Mesenteric fat pad (tissue), 1 donor: ENCODE measurements around the gene PGBD1. TPM values are rescaled to one million over a fixed set of nuclear protein-coding genes. Genes with fewer than 3 reads are reported as not detected.
"Not testable (repeated sequence)": the region's sequence is repeated elsewhere in the genome, so short reads cannot be mapped to it uniquely, and the experiment has no call there.

Experiments used
- DNase-seq: peaks from one replicate; pipeline ENCODE4 v3.0.0-alpha.2; 2020; ENCODE audit warnings: low spot score
- total RNA-seq: library from RNA; stranded (reverse); fragmentation: NEBNext Ultra II Directional; extraction: Animal tissue kit (Norgen Biotek cat#: 25700); gene quantifications from one replicate; pipeline ENCODE4 v1.2.1, GENCODE V29; 2021
- donor health status: DM: yes; HTN: yes; CAD: no.

PGBD1 gene
- total RNA-seq, 1 donor from 2014 or later: 4.0 TPM

GRCh38 chr6:28266962-28267694, 14.2 kb upstream of the PGBD1 start, which contains the start of gene ZSCAN26:
ZSCAN26 (plus strand) TSS chr6:28267143; CDS start chr6:28271920, 4,777 bp downstream.
- DNase-seq: no peak

DNA sequence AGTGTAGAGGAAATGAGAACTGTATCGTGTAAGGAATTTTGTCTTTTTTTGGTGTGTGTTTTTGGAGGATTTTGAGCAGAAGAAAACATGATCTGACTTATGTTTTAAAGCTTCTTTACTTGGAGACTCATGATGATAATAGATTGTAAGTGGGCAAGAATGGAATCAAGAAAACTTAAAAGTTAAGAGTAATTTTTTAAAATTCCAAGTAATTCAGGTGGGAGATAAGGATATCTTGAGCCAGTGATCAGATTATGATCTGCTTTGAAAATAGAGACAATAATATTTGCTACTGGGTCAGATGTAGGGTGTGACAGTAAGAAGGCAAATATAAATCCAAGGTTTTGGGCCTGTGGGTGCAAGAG, 13.7 kb upstream of the PGBD1 start:
- no peak for DNase-seq

DNA sequence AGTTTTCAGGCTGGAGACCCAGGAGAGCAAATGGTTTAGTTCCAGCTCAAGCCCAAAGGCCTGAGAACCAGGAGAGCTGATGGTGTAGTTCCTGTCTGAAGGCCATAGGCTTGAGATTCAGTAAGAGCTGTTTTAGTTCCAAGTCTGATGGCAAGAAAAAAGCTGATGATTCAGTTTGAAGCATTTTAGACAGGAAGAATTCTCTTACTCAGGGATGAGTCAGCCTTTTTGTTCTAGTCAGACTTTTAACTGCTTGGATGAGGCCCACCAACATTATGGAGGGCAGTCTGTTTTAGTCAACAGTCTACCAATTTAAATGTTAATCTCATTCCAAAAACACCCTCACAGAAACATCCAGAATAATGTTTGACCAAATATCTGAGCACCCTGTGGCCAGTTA, 11.9 kb upstream of the PGBD1 start:
- no peak for DNase-seq

GRCh38 chr6:28274888-28275287, 6.5 kb upstream of the PGBD1 start:
- DNase-seq: no peak

- no peak for DNase-seq
Measured at GRCh38 chr6:28277746-28278145, 3.6 kb upstream of the PGBD1 start.

DNA sequence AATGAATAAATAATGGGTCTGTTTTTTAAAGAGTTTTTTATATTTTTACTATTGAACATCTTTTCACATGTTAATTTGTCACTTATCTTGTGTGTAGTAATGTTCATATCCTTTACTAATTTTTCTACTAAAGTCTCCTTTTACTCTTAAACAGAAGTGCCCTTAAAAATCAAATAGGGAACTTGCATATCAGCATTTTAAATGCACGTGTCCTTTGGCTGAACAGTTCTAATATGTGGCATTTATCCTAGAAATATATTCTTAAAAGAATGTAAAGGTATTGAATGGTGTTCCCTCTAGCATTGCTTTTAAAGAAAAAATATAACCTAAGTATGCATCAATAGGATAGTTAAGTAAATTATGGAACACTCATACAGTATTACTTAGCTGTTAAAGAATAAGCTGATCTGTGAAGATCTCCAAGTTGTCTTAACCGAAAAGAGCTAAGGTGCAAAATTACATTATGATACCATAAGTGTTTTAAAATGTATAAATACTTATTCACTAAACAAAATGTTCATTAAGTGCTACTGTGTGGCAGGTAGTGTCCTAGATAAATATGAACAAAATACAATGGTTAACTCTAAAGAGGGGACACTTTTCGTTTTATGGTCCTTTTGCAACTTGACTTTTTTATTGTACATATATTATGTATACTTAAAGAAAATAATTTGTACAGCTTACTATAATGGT, 631 bp upstream of the PGBD1 start:
- no peak for DNase-seq

DNA sequence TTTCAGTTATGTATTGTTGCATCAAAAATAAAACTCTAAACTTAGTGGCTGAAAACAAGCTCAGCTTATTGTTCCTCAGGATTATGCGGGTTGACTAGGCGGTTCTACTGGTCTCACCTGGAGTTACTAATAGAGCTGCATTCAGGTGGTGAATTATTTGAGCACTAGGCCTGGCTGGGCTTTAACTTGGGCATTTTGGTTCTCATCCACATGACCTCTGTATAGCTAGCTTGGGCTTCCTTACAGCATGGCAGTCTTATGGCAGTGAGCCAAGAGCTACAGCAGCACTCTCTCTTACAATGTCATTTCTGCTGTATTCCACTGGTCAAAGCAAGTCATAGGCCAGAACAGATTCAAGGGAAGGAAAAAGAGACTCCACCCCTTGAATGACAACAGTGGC, 1.6 kb downstream of the PGBD1 start:
- DNase-seq: no peak

GRCh38 chr6:28291573-28291972, 10.2 kb downstream of the PGBD1 start:
- no peak for DNase-seq

DNA sequence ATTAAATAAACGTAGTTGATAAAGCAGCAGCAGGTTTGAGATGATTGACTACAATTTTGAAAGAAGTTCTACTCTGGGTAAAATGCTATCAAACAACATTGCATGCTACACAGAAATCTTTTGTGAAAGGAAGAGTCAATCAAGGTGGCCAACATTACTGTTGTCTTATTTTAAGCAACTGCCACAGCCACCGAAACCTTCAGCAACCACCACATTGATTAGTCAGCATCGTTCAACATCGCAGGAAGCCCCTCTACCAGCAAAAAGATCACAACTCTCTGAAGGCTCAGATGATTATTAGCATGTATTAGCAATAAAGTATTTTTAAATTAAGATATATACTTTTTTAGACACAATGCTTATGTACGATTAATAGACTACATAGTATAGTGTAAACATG, 14.0 kb downstream of the PGBD1 start:
- no peak for DNase-seq

DNA sequence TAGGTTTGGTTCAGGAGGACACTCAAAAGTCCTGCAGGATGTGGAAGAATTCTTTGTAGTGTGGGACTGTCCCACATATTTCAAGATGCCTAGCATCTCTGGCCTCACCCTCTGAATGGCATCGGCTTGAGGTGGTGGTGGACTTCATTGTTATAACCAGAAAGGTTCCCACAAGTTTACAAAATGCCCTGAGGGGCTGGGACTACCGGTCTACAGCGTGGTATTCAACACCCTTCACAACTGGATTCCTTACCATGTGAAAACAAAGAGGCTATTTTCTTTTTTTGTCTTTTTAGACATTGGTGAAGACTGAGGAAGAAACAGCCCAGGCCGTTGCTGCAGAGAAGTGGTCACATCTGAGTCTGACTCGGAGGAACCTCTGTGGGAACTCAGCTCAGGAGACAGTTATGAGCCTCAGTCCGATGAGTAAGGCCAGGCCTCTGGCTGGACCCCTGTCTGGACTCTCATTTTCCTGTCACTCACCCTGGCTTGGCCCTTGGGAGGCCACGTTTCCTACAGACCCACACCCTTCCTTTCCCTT, 15.2 kb downstream of the PGBD1 start:
- DNase-seq: no peak

DNA sequence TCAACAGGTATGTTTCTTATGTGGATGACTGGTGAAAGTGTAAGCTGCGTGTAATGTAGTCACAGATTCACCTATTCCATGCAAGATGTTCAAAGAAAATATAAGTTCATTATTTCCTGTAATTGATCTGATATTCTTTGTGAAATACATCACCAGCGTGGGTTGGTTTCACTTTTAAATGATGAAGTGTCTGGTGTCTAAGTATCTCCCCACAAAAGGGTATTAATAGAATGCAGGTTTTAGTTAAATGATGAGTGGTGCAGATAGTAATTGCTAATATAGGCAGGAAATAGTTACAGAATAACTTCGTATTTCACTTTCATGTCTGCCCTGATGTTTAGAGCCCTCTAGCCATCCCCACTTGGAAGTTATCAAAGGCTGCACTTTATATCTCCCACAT, 22.2 kb downstream of the PGBD1 start:
- DNase-seq: no peak

- not testable (repeated sequence) for DNase-seq
Measured at GRCh38 chr6:28306363-28306762, 25.0 kb downstream of the PGBD1 start.

GRCh38 chr6:28311139-28311823, 29.9 kb downstream of the PGBD1 start:
- DNase-seq: no peak

GRCh38 chr6:28312939-28313338, 31.6 kb downstream of the PGBD1 start:
- no peak for DNase-seq

DNA sequence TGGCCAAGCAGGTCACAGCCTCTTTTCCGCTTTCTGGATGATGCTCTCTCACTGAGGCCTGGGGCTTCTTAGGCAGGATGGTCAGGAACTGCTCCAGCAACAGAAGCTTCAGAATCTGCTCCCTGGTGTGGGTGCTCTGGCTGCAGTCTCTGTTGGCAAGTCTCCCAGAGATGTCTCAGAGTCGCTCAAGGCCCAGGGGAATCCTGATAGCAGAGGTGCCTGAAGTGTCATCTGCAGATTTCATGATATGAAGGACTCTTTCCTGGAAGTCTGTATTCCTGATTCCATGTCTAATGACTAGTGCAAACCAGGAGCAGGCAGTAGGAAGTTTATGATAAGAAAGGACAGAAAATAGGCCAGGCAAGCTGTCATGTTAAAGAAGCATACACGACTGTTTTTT, 34.3 kb downstream of the PGBD1 start:
- no peak for DNase-seq

DNA sequence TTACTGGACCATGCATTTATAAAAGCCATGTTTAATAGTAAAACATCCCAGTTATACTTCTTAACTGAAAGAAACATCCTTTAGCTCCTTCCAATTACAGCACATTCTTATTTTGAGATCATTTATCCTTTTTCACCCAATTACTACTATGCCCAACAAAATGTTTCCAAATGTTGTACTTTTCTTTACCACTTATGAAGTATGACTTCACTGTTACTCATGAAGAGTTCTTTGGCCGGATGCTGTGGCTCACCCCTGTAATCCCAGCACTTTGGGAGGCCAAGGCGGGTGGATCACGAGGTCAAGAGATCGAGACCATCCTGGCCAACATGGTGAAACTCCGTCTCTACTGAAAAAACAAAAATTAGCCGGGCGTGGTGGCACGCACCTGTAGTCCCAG, 36.5 kb downstream of the PGBD1 start:
- not testable (repeated sequence) for DNase-seq

- no peak for DNase-seq
Measured at GRCh38 chr6:28322661-28323060, 41.3 kb downstream of the PGBD1 start.

DNA sequence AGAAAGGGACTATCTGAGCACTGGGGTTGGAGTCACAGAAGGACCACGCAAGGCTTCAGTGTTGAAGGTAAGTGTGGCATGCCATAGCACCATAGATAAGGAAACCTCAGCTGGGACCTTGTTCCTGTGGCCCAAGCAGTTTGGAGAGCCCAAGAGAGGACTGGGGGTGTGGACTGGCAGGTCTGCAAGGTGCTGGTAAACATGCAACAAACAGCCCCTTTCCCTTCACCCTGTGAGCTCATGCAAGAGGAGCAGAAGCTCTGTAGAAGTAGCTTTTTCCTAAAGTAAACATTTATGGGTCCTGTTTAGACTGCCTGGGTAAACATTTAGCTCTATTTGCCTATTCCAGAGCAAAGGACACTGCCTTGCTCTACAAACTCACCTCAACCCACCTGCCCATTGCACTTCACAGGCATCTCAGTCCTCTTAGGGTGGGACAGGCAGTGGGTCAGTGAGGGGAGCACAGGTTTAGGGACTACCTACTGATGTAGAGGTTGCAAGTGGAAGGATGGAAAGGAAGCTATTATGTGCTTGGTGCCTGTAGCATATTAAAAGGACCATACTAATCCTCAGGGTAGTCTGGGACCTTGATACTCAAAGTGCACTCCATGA, 42.5 kb downstream of the PGBD1 start:
- DNase-seq: no peak

DNA sequence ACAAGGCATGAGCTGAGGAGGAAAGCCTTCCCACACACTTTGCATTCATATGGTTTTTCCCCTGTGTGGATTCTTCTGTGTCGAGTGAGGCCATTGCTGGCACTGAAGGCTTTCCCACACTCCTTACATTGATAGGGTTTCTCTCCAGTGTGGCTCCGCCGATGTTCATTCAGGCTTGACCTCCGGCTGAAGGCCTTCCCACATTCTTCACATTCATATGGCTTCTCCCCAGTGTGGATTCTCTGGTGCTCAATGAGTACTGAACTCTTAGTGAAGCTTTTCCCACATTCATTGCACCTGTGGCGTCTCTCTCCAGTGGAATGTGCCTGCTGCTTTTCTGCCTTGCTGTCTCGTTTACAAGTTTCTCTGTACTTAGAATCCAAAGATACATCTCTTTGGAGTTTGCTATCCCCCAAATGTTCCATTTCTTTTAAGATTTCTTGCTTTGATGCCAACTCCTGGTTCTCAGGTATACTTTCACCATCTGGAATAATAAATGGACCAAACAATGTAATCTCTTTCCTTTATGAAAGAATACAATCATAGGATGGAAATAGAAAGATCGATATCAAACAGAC, 45.1 kb downstream of the PGBD1 start:
- DNase-seq: no peak

DNA sequence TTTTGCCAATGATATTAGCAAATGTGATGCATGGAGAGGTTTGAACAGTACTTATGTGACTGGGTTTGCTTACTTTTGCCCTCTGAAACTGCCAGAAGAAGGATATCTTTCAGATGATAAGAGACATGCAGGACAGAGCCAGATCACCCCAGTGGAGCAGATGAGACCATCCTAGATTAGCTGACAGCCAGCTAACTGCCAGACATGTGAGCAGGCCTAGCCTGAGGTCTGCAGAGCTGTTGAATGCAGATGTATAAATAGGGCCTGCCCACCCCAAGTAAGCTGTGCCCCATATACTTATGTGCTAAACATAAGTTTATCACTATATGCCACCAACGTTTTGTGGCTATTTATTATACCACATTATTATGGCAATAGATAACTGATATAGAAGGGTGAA, 48.7 kb downstream of the PGBD1 start:
- no peak for DNase-seq

GRCh38 chr6:28333047-28333446, 51.7 kb downstream of the PGBD1 start:
- no peak for DNase-seq
